HepG2 (cell line): ENCODE results near the gene SBK1. TPM values are rescaled to one million over a fixed set of nuclear protein-coding genes. Genes with fewer than 3 reads are reported as not detected.

Experiments used
- ATAC-seq: fragments of 200-7000 bp; cut with Tn5 transposase; 3 replicates; pipeline ENCODE4 v1.9.1; 2020; ENCODE audit warnings: mild to moderate bottlenecking, moderate library complexity
- BruUV-seq: library from RNA; stranded (reverse); fragments of 400-500 nt; replicated peaks from 2 replicates; lab custom pipeline; 2021; lab: Mats Ljungman, UMichigan
- CTCF ChIA-PET: fragments of 300-600 bp; formaldehyde crosslinking; extraction: SDS; loops from one replicate; lab custom pipeline; 2021; ENCODE audit warnings: low total read pairs, inconsistent platforms, low intra/inter-chr PET ratio; lab: Yijun Ruan, JAX
- POLR2A ChIA-PET: fragments of 350-600 bp; sonication (Branson Sonifier 250); formaldehyde crosslinking; loops from one replicate; lab custom pipeline; 2020; ENCODE audit warnings: antibody characterized with exemption, inconsistent platforms; lab: Yijun Ruan, JAX
- DNase-seq: peaks from one replicate; pipeline ENCODE4 v3.0.0-alpha.2; 2015; ENCODE audit warnings: low spot score
- FAIRE-seq: peaks from 3 replicates; lab custom pipeline; 2011; peaks lifted over from hg19 to GRCh38; lab: Jason Lieb, UNC
- H2AFZ ChIP-seq: one replicate; pipeline ENCODE4 v1.6.1; 2011; ENCODE audit warnings: low read length, inconsistent platforms
- H3K27ac ChIP-seq: fragments of 300-600 bp; 3 replicates; pipeline ENCODE4 v1.8.0; 2011; ENCODE audit warnings: mixed run types, mild to moderate bottlenecking, mixed read lengths, low read length, inconsistent platforms; ENCODE audit not compliant: insufficient read depth; ENCODE audit errors: extremely low read length
- H3K27me3 ChIP-seq, 2 experiments: fragments of 200-600 bp in 1 of 2; 2 replicates in 1 of 2; 3 replicates in 1 of 2; pipeline versions ENCODE4 v1.6.0 to v1.8.0; 2011; ENCODE audit warnings: low read length in 2 of 2, mild to moderate bottlenecking in 2 of 2, moderate library complexity in 2 of 2, inconsistent platforms in 1 of 2; ENCODE audit not compliant: insufficient read depth in 2 of 2, control insufficient read depth in 1 of 2
- H3K36me3 ChIP-seq, 2 experiments: fragments of 200-600 bp in 1 of 2; replicated peaks in 1 of 2; 2 replicates in 1 of 2; 3 replicates in 1 of 2; pipeline versions ENCODE4 v1.5.1 to v1.8.0; 2011; ENCODE audit warnings: low read length in 2 of 2, inconsistent platforms in 1 of 2; ENCODE audit not compliant: insufficient read depth in 2 of 2, control insufficient read depth in 1 of 2
- H3K4me1 ChIP-seq: 2 replicates; pipeline ENCODE4 v1.5.1; 2012; ENCODE audit warnings: low read length, inconsistent platforms; ENCODE audit not compliant: insufficient read depth
- H3K4me2 ChIP-seq: 2 replicates; pipeline ENCODE4 v1.6.0; 2011; ENCODE audit warnings: low read depth, low read length, inconsistent platforms
- H3K4me3 ChIP-seq, 3 experiments: fragments of 200-600 bp in 1 of 3; sonication (generic), shearing (Covaris generic) in 1 of 3; replicated peaks in 1 of 3; 2 replicates each; pipeline ENCODE4 v1.5.1; 2011 to 2016; ENCODE audit warnings: low read length in 3 of 3, inconsistent platforms in 2 of 3, low read depth in 2 of 3, mild to moderate bottlenecking in 2 of 3, control low read depth in 1 of 3, mixed read lengths in 1 of 3; ENCODE audit not compliant: insufficient read depth in 1 of 3
- H3K79me2 ChIP-seq: one replicate; pipeline ENCODE4 v1.6.1; 2011; ENCODE audit warnings: low read length, inconsistent platforms; ENCODE audit not compliant: insufficient read depth
- H3K9ac ChIP-seq: 2 replicates; pipeline ENCODE4 v1.6.0; 2011; ENCODE audit warnings: mild to moderate bottlenecking, low read depth, low read length, inconsistent platforms; ENCODE audit not compliant: insufficient read depth
- H3K9me3 ChIP-seq: 2 replicates; pipeline ENCODE4 v1.5.1; 2012; ENCODE audit warnings: mild to moderate bottlenecking, low read length
- H4K20me1 ChIP-seq: 2 replicates; pipeline ENCODE4 v1.6.0; 2011; ENCODE audit warnings: inconsistent platforms, mild to moderate bottlenecking, low read length, moderate library complexity; ENCODE audit not compliant: insufficient read depth
- CENPX ChIP-seq: sonication (generic); formaldehyde crosslinking; IDR thresholded peaks from 2 replicates; pipeline ENCODE4 v1.9.0; 2021; ENCODE audit warnings: mild to moderate bottlenecking, missing genetic modification reagents, moderate library complexity
- FOXA1 ChIP-seq, 2 experiments: fragments of 450-650 bp in 1 of 2; sonication (generic) in 1 of 2; formaldehyde crosslinking in 1 of 2; IDR thresholded peaks; 2 replicates each; pipeline versions ENCODE4 v1.4.0 to v1.6.1; 2016 to 2020; ENCODE audit warnings: missing genetic modification reagents in 1 of 2
- MBD4 ChIP-seq: IDR thresholded peaks from 2 replicates; pipeline ENCODE4 v1.6.1; 2012; ENCODE audit warnings: low read length, inconsistent platforms, borderline replicate concordance
- MTF2 ChIP-seq: sonication (generic); formaldehyde crosslinking; IDR thresholded peaks from 2 replicates; pipeline ENCODE4 v1.5.0; 2020; ENCODE audit warnings: missing genetic modification reagents, borderline replicate concordance
- MYPOP ChIP-seq: sonication (generic); formaldehyde crosslinking; IDR thresholded peaks from 2 replicates; pipeline ENCODE4 v1.8.1; 2023; ENCODE audit warnings: mild to moderate bottlenecking, moderate library complexity, missing genetic modification reagents
- SOX6 ChIP-seq, 2 experiments: fragments of 450-650 bp in 1 of 2; sonication (generic) in 1 of 2; formaldehyde crosslinking in 1 of 2; IDR thresholded peaks; 2 replicates each; pipeline versions ENCODE4 v1.4.0 to v1.6.1; 2017 to 2020; ENCODE audit warnings: antibody characterized with exemption in 1 of 2, mild to moderate bottlenecking in 1 of 2, missing genetic modification reagents in 1 of 2
- TEAD3 ChIP-seq: optimal IDR thresholded peaks from 2 replicates; pipeline ENCODE3; 2016; ENCODE audit warnings: borderline replicate concordance
- ZBTB20 ChIP-seq: sonication (generic); formaldehyde crosslinking; IDR thresholded peaks from 2 replicates; pipeline ENCODE4 v1.8.1; 2023; ENCODE audit warnings: missing genetic modification reagents, low read depth, mild to moderate bottlenecking, borderline replicate concordance
- ZNF713 ChIP-seq: sonication (generic); formaldehyde crosslinking; IDR thresholded peaks from 2 replicates; pipeline ENCODE4 v1.4.0; 2020; ENCODE audit warnings: mild to moderate bottlenecking, missing genetic modification reagents
- WGBS: methylation state at CpG from one replicate; pipeline ENCODE4 v1.1.6; 2017; ENCODE audit warnings: low lambda C conversion rate; 5-methylcytosine and 5-hydroxymethylcytosine counted together
- in situ Hi-C: cut with HindIII; loops from 2 replicates; pipeline ENCODE4 v1.10.0; 2017; ENCODE audit warnings: low pct_unique_long_range_greater_than_20kb; ENCODE audit not compliant: extremely low pct_ligation_motif_present
- intact Hi-C: fragments of 100-400 bp; cut with micrococcal nuclease; formaldehyde crosslinking; loops from one replicate; pipeline ENCODE4 v1.10.0; 2022; ENCODE audit not compliant: unreplicated experiment
- polyA plus RNA-seq, 8 experiments: library from polyadenylated mRNA; depleted of rRNA in 3 of 8; stranded (reverse) in 7 of 8; unstranded in 1 of 8; fragments of >200 nt; fragmentation: Illumina TruSeq in 4 of 8; extraction: Trizol in 4 of 8; gene quantifications; 2 replicates each; pipeline versions ENCODE4 v1.2.1 to v1.2.3, GENCODE V29; 2011 to 2016; ENCODE audit warnings: low read depth in 4 of 8, missing spikeins in 1 of 8, mixed read lengths in 1 of 8; ENCODE audit not compliant: insufficient read depth in 1 of 8
- total RNA-seq, 5 experiments: library from RNA; depleted of rRNA; stranded (reverse); fragments of >200 nt; fragmentation: Illumina TruSeq; extraction: Trizol; gene quantifications; 2 replicates each; pipeline ENCODE4 v1.2.3, GENCODE V29; 2016; ENCODE audit warnings: low read depth in 1 of 5

Gene SBK1
- total and polyA plus RNA-seq, 2 of the 13 experiments (the other 11 are each of a cell fraction or from before 2014, with no cell fraction given), result 0.15 to 0.17 TPM

- in situ Hi-C loops, result no loop called here
- CTCF ChIA-PET, result no interaction called here
These were observed 15.6 kb downstream of the SBK1 start for GRCh38 chr16:28307936-28308335.

More at GRCh38 chr16:28307936-28308335, 15.6 kb downstream of the SBK1 start:
- 7% methylated on average over 5 of the region's 5 CpGs for WGBS
- BruUV-seq, result no TSS peak
- POLR2A ChIA-PET, result no interaction called here
- H3K4me2 ChIP-seq, result no peak overlapping the region
- peak; percentile 49 for DNase-seq
- peaks cover 2% of the 10 kb centered on the region; the same call in 1 of the 2 replicates for H4K20me1 ChIP-seq
- no peak overlapping the region for H3K9ac ChIP-seq
- H3K9me3 ChIP-seq, result no peaks in the 10 kb centered on the region
- FAIRE-seq, result no peak
- no peak overlapping the region for H2AFZ ChIP-seq
- no peak overlapping the region for H3K27ac ChIP-seq
- no peaks in the 10 kb centered on the region for H3K36me3 ChIP-seq
- intact Hi-C loops, result no loop called here
- ATAC-seq, result peak; percentile 17; the same call in 1 of the 3 replicates
- no peak for TF ChIP-seq CENPX (CRISPR knock-in tag)
- TF ChIP-seq ZNF713 (CRISPR knock-in tag), result no peak
- 0 out of 2 replicates have a peak, but pooled peaks have one; percentile 12 for TF ChIP-seq MTF2 (CRISPR knock-in tag)
- no peak for TF ChIP-seq FOXA1 (IDR thresholded peaks at IDR 0.05)
- 0 out of 2 replicates have a peak, but pooled peaks have one; percentile 11 for TF ChIP-seq FOXA1 (CRISPR knock-in tag; IDR thresholded peaks at IDR 0.05)
- TF ChIP-seq TEAD3 (CRISPR knock-in tag), result peak; percentile 71
- no peak for TF ChIP-seq ZBTB20
- no peak for TF ChIP-seq MYPOP (CRISPR knock-in tag)
- TF ChIP-seq SOX6 (IDR thresholded peaks at IDR 0.05), result no peak
- no peak for TF ChIP-seq SOX6 (CRISPR knock-in tag; IDR thresholded peaks at IDR 0.05)
- no peak for TF ChIP-seq MBD4
- H3K79me2 ChIP-seq, result no peaks in the 10 kb centered on the region
- H3K4me3 ChIP-seq, result no peak overlapping the region
- H3K27me3 ChIP-seq, result peaks cover 3 to 46% of the 10 kb centered on the region in 2 experiments; a peak in 3 of 5 replicates
- peaks cover 6% of the 10 kb centered on the region; the same call in 1 of the 2 replicates for H3K4me1 ChIP-seq
